Progenitor cell of endocrine pancreas (in vitro differentiated cells): ENCODE data around the gene KRT14. TPM values are rescaled to one million over a fixed set of nuclear protein-coding genes. Genes with fewer than 3 reads are reported as not detected.
"Not testable (repeated sequence)": the region's sequence is repeated elsewhere in the genome, so short reads cannot be mapped to it uniquely, and the experiment has no call there.

Experiments used
- DNase-seq: peaks from one replicate; pipeline ENCODE4 v3.0.0; 2021; ENCODE audit warnings: low spot score; ENCODE audit not compliant: unreplicated experiment
- H3K27ac Mint-ChIP-seq: 2 replicates; pipeline ENCODE4 v1.8.0; 2021; ENCODE audit warnings: mild to moderate bottlenecking, moderate library complexity, mixed read lengths
- H3K27me3 Mint-ChIP-seq: 2 replicates; pipeline ENCODE4 v1.8.0; 2021; ENCODE audit warnings: mixed read lengths
- H3K36me3 Mint-ChIP-seq: 2 replicates; pipeline ENCODE4 v1.8.0; 2022; ENCODE audit warnings: mixed read lengths; ENCODE audit not compliant: insufficient read depth
- H3K4me1 Mint-ChIP-seq: 2 replicates; pipeline ENCODE4 v1.8.0; 2021; ENCODE audit warnings: low read depth, mixed read lengths
- H3K4me3 Mint-ChIP-seq: 2 replicates; pipeline ENCODE4 v1.8.0; 2021; ENCODE audit warnings: low read depth, mild to moderate bottlenecking, moderate library complexity, mixed read lengths
- H3K9me3 Mint-ChIP-seq: 2 replicates; pipeline ENCODE4 v1.8.0; 2021; ENCODE audit warnings: low read depth, mixed read lengths
- total RNA-seq: library from RNA; stranded (reverse); gene quantifications from 2 replicates; pipeline ENCODE4 v1.2.1, GENCODE V29; 2021
- TF ChIP-seq, protein P1 (sequence below): fragments of 200-600 bp; sonication (generic); IDR thresholded peaks from one replicate; pipeline ENCODE4 v1.5.0; 2021; ENCODE audit warnings: antibody characterized with exemption, mild to moderate bottlenecking; ENCODE audit not compliant: unreplicated experiment

The KRT14 gene
- total RNA-seq, 1 donor from 2014 or later = not detected

DNA sequence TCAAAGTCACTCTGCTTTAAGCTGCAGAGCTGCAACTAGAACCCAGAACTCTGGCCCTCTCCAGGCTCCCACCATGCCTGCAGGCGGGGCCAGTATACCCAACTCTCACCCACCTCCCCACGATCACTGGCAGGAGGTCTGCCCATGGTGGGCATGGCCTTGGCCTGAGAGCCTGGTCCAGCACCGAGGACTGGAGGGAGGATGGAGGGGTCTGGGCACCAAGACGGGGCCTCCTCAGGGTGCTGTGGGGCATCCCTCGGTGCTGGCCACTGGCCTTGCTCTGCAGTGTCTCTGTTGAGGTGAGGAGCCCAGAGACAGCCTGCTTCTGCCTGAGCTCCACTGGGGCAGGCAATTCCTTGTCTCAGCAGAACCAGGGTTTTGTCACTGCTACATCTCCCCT is 27.4 kb upstream of the KRT14 start:
- no peak for DNase-seq
- Mint-ChIP-seq H3K36me3 (no peaks in the 10 kb centered on the region), H3K4me1 (peaks cover under 1% of the 10 kb centered on the region), H3K27me3 (peaks cover 16% of the 10 kb centered on the region), H3K9me3 (no peaks in the 10 kb centered on the region), H3K27ac (no peak overlapping the region), H3K4me3 (no peak overlapping the region)
- TF ChIP-seq, protein P1, sequence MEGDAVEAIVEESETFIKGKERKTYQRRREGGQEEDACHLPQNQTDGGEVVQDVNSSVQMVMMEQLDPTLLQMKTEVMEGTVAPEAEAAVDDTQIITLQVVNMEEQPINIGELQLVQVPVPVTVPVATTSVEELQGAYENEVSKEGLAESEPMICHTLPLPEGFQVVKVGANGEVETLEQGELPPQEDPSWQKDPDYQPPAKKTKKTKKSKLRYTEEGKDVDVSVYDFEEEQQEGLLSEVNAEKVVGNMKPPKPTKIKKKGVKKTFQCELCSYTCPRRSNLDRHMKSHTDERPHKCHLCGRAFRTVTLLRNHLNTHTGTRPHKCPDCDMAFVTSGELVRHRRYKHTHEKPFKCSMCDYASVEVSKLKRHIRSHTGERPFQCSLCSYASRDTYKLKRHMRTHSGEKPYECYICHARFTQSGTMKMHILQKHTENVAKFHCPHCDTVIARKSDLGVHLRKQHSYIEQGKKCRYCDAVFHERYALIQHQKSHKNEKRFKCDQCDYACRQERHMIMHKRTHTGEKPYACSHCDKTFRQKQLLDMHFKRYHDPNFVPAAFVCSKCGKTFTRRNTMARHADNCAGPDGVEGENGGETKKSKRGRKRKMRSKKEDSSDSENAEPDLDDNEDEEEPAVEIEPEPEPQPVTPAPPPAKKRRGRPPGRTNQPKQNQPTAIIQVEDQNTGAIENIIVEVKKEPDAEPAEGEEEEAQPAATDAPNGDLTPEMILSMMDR = no peak

DNA sequence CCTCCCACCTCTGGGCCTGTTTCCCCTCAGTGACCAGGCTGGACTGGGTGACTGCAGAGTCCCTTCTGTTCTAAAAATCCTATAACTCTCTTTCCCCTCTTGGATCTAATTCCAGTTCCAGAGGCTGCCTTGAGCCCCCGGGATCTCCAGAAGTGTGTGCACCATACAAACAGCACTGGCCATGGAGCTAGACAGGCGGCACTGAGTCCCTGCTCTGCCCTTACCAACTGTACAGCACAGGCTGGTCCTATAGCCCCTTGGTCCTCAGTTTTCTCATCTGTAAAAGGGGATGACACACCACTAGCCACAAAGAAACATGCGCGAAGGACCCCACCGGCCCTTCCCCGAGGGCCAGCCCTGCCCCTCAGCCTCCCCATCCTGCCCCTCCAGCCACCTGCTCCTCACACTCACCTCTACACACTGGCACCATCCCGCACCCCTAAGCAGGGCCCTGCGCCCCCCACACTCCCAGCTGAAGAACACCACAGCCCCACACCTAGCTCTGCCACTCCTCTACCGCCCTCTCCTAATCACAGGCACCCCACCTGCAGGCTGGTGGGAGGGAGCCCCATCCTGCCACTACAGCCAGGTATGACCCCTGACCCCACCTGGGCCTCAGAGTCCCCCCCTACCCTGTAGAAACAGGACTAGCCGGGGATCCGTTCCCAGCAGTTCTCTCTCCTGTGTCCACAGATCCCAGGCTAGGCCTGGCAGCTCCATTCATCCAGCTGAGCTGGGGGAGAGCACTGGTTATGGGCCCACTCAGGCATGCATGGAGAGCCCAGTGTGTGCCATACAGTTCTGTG is 26.8 kb upstream of the KRT14 start:
- H3K27ac Mint-ChIP-seq = no peak overlapping the region
- H3K4me3 Mint-ChIP-seq = no peak overlapping the region
- no peak for DNase-seq
- no peaks in the 10 kb centered on the region for H3K9me3 Mint-ChIP-seq
- no peaks in the 10 kb centered on the region for H3K4me1 Mint-ChIP-seq
- no peaks in the 10 kb centered on the region for H3K36me3 Mint-ChIP-seq
- H3K27me3 Mint-ChIP-seq = peaks cover 21% of the 10 kb centered on the region
- TF ChIP-seq, protein P1 = no peak

DNA sequence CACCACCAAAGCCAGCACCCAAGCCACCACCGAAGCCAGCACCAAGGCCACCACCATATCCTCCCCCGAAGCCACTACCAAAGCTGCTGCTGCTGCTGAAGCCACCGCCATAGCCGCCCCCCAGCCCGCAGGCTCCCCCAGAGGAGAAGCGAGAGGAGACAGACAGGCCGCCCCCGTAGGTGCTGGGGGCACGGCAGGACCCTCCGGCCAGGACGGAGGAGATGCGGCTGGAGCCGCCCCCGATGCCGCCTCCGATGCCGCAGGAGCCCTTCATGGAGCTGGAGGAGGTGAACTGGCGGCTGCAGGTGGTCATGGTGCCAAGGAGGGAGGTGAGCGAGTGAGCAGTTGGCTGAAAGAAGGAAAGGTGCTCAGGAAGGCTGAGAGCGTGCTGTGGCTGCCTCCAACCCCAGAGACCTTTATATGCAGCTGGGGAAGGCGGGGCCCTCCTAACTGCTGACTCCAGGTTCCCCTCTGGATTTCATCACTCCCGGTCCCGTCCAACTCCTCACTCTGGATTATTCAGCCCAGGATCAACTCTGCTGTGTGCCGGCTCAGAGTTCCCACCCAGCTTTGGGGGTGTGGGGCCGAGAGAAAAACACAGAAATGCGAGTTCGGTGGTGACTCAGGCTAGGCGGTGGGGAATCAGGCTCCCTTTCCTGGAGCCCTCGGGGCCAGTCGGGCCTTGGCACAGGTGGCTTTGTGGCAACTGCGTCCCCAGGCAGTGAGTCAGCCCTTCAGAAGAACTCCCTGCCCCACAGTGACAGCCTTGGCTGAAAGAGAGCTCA is 25.9 kb upstream of the KRT14 start, which contains the start of gene KRT16:
Gene KRT16, minus strand, starts transcription at position 392 of the 785 bp plus-strand sequence. Its CDS starts 79 bp downstream, at position 313.
- H3K27me3 Mint-ChIP-seq = peaks cover 21% of the 10 kb centered on the region
- H3K36me3 Mint-ChIP-seq, DNase-seq, H3K27ac Mint-ChIP-seq, H3K4me3 Mint-ChIP-seq, H3K4me1 Mint-ChIP-seq, H3K9me3 Mint-ChIP-seq: not testable (repeated sequence)

DNA sequence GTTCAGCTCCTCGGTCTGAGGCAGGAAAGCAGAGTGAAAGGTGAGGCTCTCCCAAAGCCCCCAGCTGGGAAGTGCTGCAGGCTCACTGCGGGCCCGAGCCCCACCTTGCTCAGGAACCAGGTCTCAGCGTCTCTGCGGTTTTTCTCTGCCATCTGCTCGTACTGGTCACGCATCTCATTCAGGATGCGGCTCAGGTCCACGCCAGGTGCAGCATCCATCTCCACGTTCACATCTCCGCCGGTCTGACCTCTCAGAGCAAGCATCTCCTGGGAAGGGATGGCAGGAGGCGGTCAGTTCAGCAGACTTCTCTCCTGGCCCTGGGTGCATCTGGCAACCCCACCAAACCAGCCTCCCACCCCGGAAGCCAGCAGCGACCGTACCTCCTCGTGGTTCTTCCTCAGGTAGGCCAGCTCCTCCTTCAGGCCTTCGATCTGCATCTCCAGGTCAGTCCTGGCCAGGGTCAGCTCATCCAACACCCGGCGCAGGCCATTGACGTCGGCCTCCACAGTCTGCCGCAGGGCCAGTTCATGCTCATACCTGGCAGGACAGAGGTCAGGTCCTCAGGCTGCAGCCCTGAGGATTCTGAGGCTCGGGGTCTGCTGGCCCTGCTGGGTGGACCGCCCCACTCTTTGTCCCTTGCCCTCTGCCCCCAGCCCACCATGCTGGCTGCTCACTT is 24.4 kb upstream of the KRT14 start:
- TF ChIP-seq, protein P1 = no peak
- Mint-ChIP-seq H3K9me3 (peaks cover 13% of the 10 kb centered on the region), H3K36me3 (peaks cover 5% of the 10 kb centered on the region), H3K27me3 (peaks cover 21% of the 10 kb centered on the region), H3K27ac (no peak overlapping the region), H3K4me1 (no peaks in the 10 kb centered on the region), H3K4me3 (no peak overlapping the region)
- no peak for DNase-seq

DNA sequence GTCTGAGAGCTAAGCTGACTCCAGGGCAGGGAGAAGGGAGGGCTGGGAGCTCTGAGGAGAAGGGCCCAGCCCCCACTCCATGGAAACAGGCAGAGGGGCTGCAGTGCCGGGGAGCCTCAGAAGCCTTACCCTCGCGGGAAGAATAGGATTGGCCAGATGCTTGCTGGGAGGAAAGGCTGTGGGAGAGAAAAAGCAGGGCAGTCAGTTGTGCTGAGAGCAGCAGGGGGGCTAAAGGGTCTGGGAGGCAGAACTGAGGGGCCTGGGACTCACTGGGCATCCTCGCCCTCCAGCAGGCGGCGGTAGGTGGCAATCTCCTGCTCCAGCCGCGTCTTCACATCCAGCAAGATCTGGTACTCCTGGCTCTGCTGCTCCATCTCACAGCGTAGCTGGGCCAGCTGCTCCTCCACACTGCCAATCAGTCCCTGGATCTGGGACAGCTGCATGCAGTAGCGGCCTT is 23.4 kb upstream of the KRT14 start:
- not testable (repeated sequence) for DNase-seq, H3K36me3 Mint-ChIP-seq, H3K4me3 Mint-ChIP-seq, H3K27ac Mint-ChIP-seq, H3K4me1 Mint-ChIP-seq
- Mint-ChIP-seq H3K9me3 (peaks cover 16% of the 10 kb centered on the region), H3K27me3 (peaks cover 21% of the 10 kb centered on the region)
- TF ChIP-seq, protein P1 = peak; percentile 56

DNA sequence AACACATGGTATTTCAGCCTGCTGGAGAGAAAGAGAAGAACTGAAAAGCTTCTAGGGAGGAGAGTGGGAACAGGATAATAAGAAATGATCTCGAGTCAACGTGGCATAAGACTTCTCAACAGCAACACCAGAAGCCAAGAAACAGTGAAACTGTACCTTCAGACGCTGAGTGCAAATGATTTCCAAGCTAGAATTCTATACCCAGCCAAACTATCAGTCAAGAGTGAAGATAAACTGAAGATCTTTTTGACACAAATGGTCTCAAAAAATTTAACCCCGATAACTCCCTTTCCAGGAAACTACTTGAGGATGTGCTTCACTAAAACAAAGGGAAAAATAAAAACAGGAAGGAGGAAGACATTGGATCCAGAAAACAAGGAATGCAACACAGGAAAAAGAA is 20.2 kb upstream of the KRT14 start:
- DNase-seq, H3K27ac Mint-ChIP-seq, H3K36me3 Mint-ChIP-seq, H3K4me3 Mint-ChIP-seq, H3K4me1 Mint-ChIP-seq: not testable (repeated sequence)
- peaks cover 21% of the 10 kb centered on the region for H3K27me3 Mint-ChIP-seq
- peaks cover 16% of the 10 kb centered on the region for H3K9me3 Mint-ChIP-seq
